NCI-H524 treated with DMSO at 0.1 percent for 48 hours (cell line): ENCODE measurements around the gene DIS3L2.
"Not testable (repeated sequence)": the region's sequence is repeated elsewhere in the genome, so short reads cannot be mapped to it uniquely, and the experiment has no call there.

Experiments
- DNase-seq: peaks from one replicate; lab custom pipeline; 2025; lab: John Stamatoyannopoulos, UW

The DIS3L2 gene

GRCh38 chr2:232009639-232010274, 48.2 kb downstream of the DIS3L2 start:
- no peak for DNase-seq

- no peak for DNase-seq
Observed at GRCh38 chr2:232013701-232014353, 52.3 kb downstream of the DIS3L2 start.

DNA sequence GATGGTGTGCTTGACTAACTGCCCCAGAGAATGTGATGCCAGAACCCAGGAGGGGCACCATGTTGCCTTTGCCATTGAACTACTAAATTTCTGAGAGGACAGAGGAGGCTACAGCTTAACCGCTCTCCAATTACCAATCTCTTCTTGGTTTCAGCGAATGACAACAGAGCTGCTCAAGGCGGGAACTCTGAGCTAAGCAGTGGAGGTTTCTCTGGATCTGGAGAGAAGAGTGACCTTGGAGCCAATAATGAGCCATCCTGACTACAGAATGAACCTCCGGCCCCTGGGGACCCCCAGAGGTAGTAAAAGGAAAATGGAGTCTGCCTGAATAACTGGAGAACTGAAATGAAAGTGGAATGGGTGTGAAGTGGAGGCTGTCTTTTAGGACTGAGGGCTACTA, 53.2 kb downstream of the DIS3L2 start:
- no peak for DNase-seq

DNA sequence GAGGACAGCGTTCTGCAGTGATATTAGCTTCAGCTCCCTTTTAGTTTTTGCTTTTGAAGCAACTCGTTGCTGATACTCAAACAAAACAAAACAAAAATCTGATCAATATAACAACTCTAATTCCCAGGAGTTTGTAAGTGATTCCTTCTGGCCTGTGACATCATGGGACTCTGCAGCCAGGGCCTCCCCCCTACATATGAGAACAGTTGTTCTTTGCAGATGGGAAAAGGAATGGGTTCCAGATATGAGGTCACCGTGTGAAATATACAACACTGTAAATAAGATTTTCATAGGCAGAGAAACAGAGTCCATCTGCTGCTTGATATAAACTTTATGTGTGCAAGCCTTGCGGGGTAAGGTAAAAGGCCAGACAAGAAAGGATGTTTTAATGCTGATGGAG, 56.7 kb downstream of the DIS3L2 start:
- no peak for DNase-seq

GRCh38 chr2:232022718-232023117, 61.2 kb downstream of the DIS3L2 start:
- no peak for DNase-seq

DNA sequence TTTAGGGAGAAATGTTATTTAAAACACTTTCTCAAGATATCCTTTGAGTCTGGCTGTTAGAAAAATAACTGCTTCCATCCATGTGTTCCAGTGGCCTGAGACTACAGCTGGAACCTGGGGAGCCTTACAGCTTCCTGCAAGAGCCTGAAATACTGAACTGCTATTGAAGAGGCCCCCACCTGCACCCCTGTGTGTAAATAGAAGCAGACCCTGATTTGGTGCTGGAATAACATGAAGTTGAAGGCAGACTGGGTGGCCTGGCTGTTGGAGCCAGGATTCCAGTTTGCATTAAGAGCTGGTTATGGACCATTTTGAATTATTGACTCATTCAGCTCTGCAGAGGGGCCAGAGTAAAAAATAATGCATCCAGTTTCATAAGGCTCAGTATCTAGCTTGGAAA, 61.9 kb downstream of the DIS3L2 start:
- no peak for DNase-seq

GRCh38 chr2:232024457-232024856, 62.9 kb downstream of the DIS3L2 start:
- DNase-seq, result peak; percentile 50

- no peak for DNase-seq
Observed at GRCh38 chr2:232026910-232027309, 65.4 kb downstream of the DIS3L2 start.

GRCh38 chr2:232027530-232027929, 66.0 kb downstream of the DIS3L2 start:
- no peak for DNase-seq

DNA sequence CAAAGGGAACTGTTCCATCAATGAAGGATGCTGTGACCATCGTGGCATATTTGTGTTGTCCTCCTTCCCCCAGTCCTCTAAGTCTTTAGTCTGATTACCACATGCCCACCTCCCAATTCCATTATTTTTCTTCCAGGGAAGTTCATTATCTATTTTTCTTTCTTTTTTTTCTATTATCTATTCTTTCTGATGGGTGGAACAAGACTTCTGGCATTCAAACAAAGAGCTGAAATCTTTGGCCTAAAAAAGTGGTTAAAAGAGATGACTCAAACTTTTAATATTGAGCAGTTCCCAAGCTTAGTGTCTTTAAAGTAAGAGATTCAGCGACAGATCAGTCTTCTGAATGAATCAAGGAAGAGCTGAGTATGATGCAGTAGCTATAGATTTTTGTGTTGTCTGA, 66.6 kb downstream of the DIS3L2 start:
- DNase-seq, result no peak

DNA sequence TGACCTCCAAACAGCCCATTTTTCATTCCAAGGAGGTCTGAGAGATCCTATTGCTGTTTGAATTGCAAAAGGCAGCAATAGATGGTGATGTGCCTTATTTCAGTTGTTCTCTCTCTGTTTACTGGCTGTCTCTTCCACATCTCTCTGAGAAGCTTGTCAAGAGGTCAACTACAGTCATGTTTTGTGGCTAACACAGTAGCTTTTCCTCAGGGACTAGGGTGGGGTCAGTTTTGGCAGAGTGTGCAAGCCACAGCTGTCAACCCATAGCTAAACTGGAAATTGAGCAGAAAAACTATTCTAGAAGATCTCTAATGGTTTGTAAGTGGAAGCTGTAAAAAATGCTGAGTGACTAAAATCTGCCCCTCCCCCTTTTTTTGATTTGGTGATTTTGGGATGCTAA, 67.1 kb downstream of the DIS3L2 start:
- no peak for DNase-seq

- no peak for DNase-seq
Observed at GRCh38 chr2:232029346-232029745, 67.8 kb downstream of the DIS3L2 start.

DNA sequence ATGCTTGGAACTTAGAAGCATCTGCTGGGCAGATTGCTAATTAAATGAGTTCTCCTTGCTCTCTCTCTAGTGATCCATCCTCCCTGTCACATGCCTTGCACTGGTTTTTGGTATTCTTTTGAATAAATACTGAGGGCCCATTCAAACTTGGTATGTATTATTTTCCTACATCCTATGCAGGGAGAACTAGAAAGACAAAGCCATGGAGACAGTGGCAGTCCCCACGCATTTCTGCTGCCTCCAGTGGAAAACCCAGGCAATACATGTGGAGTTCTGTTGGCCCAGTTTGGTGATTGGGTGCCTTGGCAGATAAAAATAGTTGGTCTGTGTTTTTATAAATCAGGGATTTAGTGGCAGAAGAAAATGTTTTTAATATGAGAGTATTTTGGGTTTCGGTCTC, 68.7 kb downstream of the DIS3L2 start:
- DNase-seq, result no peak

GRCh38 chr2:232035292-232035691, 73.8 kb downstream of the DIS3L2 start:
- not testable (repeated sequence) for DNase-seq

GRCh38 chr2:232036876-232037275, 75.4 kb downstream of the DIS3L2 start:
- DNase-seq, result not testable (repeated sequence)

DNA sequence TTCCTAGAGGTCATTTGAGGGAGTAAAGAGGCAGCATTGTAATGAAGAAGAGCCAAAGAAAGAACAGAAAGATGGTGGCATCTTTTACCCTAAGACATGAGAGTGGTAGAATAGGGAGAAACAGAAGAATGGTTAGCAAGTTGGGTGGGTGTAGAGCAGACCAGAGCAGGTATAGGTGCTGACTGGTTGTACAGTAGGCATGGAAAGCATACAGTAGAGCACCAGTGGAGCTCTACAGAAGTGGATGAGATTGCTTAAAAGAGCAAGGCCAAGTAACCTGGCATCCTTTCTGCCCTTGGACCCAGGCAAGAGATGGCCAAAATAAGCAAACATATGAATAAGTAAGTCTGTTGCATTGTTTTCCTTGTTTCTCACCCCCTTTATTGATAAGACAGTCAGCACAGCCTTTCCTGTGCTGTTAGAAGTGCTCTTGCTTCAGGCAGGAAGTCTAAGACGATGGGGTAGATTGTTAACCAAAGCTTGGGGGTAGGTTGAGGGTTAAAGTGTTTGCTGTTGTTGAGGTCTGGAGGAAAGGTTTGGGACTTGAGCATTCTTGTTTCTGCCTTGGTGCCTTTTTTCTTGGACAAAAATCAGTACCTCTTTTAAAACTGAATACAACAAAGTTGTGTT, 76.9 kb downstream of the DIS3L2 start:
- DNase-seq, result no peak

GRCh38 chr2:232038881-232039485, 77.5 kb downstream of the DIS3L2 start:
- no peak for DNase-seq

DNA sequence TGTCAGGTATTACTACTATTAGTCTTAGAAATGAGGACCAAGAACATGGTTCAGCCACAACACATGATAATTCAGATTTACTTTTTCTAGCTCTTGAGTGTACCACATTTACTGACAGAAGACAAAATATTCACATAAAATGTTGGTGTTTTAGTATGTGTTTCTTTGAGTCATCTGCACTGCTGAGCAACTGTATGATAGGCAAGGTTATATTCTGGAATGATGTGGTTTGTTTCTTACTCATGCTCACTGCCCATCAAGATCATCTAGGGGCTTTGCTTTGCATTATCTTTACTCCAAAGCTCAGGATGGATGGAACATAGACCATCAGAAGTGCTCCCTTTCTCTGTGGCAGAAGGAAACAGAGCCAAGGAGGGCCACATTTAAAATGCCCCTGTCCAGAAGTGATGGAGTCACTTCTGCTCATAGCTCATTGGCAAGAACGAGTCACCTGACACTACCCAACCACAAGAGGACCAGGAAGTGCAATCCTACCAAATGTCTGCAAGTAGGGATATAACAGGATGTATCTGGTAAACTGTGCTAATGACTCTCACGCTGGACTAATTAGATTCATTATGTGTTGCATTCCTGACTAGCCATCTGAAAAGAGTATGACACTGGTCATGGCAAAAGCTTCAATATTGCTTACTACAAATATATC, 81.5 kb downstream of the DIS3L2 start:
- no peak for DNase-seq

- DNase-seq, result no peak
Observed at GRCh38 chr2:232043966-232044365, 82.5 kb downstream of the DIS3L2 start.

- no peak for DNase-seq
Observed at GRCh38 chr2:232049350-232049749, 87.8 kb downstream of the DIS3L2 start.

GRCh38 chr2:232052591-232052990, 91.1 kb downstream of the DIS3L2 start:
- DNase-seq, result no peak

DNA sequence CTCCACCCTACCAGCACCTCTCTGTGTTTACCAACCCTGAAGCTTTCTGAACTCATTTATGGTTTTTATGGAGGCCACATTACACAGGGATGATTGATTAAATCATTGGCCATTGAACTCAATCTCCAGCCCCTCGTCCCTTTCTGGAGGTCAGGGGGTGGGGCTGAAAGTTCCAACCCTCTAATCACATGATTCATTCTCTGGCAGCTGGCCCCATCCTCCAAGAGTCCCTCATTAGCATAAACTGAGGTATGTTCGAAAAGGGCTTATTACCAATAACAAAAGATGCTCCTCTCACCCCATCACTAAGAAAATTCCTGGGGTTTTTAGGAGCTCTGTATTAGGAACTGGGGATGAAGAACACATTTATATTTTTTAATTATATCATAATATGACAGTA, 92.3 kb downstream of the DIS3L2 start:
- no peak for DNase-seq
